ENCODE results near the gene PPP4R2.

GRCh38 chr3:73069775-73070444, 73.3 kb downstream of the PPP4R2 start:
- TF ChIP-seq CTCF (IDR thresholded peaks at IDR 0.05) (no peak), EZH2 (IDR thresholded peaks at IDR 0.05; ENCODE audit: borderline replicate concordance, insufficient read depth, low read depth, low read length, poor library complexity, severe bottlenecking) (no peak)
